Jurkat, Clone E6-1 (cell line): ENCODE measurements around the gene STPG3.

Experiments used
- DNase-seq: peaks from one replicate; pipeline ENCODE4 v3.0.0-alpha.2; 2011; ENCODE audit warnings: low read depth, low spot score
- H3K4me3 ChIP-seq: 2 replicates; pipeline ENCODE4 v1.5.1; 2011; ENCODE audit warnings: mild to moderate bottlenecking, low read length, control low read depth, moderate library complexity

The STPG3 gene

GRCh38 chr9:137221095-137221505, 30.0 kb upstream of the STPG3 start:
- no peak overlapping the region; the same call in 1 of the 2 replicates for H3K4me3 ChIP-seq
- no peak for DNase-seq

- peak overlapping the region; percentile 40 for H3K4me3 ChIP-seq
- DNase-seq, result no peak
Measured at GRCh38 chr9:137221506-137222111, 29.5 kb upstream of the STPG3 start.

GRCh38 chr9:137222190-137223077, 28.7 kb upstream of the STPG3 start, which contains the start of gene RNF208:
RNF208 (minus strand) TSS chr9:137222240; CDS start chr9:137221212, 1,028 bp downstream.
- H3K4me3 ChIP-seq, result peak within 1 kb of the TSS; percentile 81
- no peak for DNase-seq

- DNase-seq, result peak; percentile 97
- peak overlapping the region; percentile 81 for H3K4me3 ChIP-seq
Measured at GRCh38 chr9:137223078-137223970, 27.8 kb upstream of the STPG3 start.

- H3K4me3 ChIP-seq, result peak within 1 kb of the TSS; percentile 81
- no peak for DNase-seq
Measured at GRCh38 chr9:137224830-137225694, 26.0 kb upstream of the STPG3 start, which contains the start of gene CYSRT1. CYSRT1 (plus strand) TSS chr9:137225174; CDS start chr9:137225622, 448 bp downstream.

GRCh38 chr9:137225699-137226331, 25.3 kb upstream of the STPG3 start:
- no peak overlapping the region for H3K4me3 ChIP-seq
- no peak for DNase-seq

- H3K4me3 ChIP-seq, result no peak overlapping the region
- DNase-seq, result no peak
Measured at GRCh38 chr9:137226338-137227053, 24.6 kb upstream of the STPG3 start.

- peak; percentile 62 for DNase-seq
- no peak within 1 kb of the TSS for H3K4me3 ChIP-seq
Measured at GRCh38 chr9:137227054-137227852, 23.8 kb upstream of the STPG3 start, which contains the start of gene RNF224. RNF224 (plus strand) TSS chr9:137227502; CDS start chr9:137228336, 834 bp downstream.

- DNase-seq, result no peak
- H3K4me3 ChIP-seq, result no peak overlapping the region
Measured at GRCh38 chr9:137227853-137228505, 23.1 kb upstream of the STPG3 start.

GRCh38 chr9:137228506-137228967, 22.5 kb upstream of the STPG3 start:
- DNase-seq, result no peak
- no peak overlapping the region for H3K4me3 ChIP-seq

- no peak overlapping the region for H3K4me3 ChIP-seq
- no peak for DNase-seq
Measured at GRCh38 chr9:137228968-137229896, 21.9 kb upstream of the STPG3 start.

- no peak for DNase-seq
- no peak overlapping the region for H3K4me3 ChIP-seq
Measured at GRCh38 chr9:137229903-137230704, 21.0 kb upstream of the STPG3 start.

- DNase-seq, result no peak
- no peak within 1 kb of the TSS for H3K4me3 ChIP-seq
Measured at GRCh38 chr9:137230705-137231371, 20.2 kb upstream of the STPG3 start, which contains the start of gene SLC34A3. SLC34A3 (plus strand) TSS chr9:137230901; CDS start chr9:137231703, 802 bp downstream.
